Osteoblast (primary cell): ENCODE results near the gene RAI14. TPM values are rescaled to one million over a fixed set of nuclear protein-coding genes. Genes with fewer than 3 reads are reported as not detected.
"Not testable (repeated sequence)": the region's sequence is repeated elsewhere in the genome, so short reads cannot be mapped to it uniquely, and the experiment has no call there.

ENCODE experiments used
- DNase-seq: peaks from one replicate; pipeline ENCODE4 v3.0.0; 2011; ENCODE audit warnings: low spot score, mixed read lengths; ENCODE audit not compliant: insufficient read length; ENCODE audit errors: missing footprints
- H2AFZ ChIP-seq: 2 replicates; pipeline ENCODE4 v1.6.0; 2011; ENCODE audit warnings: mild to moderate bottlenecking, low read length
- H3K27ac ChIP-seq: 2 replicates; pipeline ENCODE4 v1.5.1; 2011; ENCODE audit warnings: mild to moderate bottlenecking, low read depth, low read length, moderate library complexity
- H3K27me3 ChIP-seq: 2 replicates; pipeline ENCODE4 v1.6.0; 2012; ENCODE audit warnings: mild to moderate bottlenecking, control low read depth, inconsistent platforms, low read length, moderate library complexity; ENCODE audit not compliant: insufficient read depth
- H3K36me3 ChIP-seq: 2 replicates; pipeline ENCODE4 v1.5.1; 2011; ENCODE audit warnings: mild to moderate bottlenecking, low read length, control low read depth, moderate library complexity; ENCODE audit not compliant: insufficient read depth
- H3K4me1 ChIP-seq: 2 replicates; pipeline ENCODE4 v1.5.1; 2011; ENCODE audit warnings: mild to moderate bottlenecking, low read length, control low read depth, moderate library complexity; ENCODE audit not compliant: insufficient read depth
- H3K4me2 ChIP-seq: 2 replicates; pipeline ENCODE4 v1.6.0; 2011; ENCODE audit warnings: mild to moderate bottlenecking, low read length; ENCODE audit not compliant: insufficient read depth
- H3K4me3 ChIP-seq: fragments of 200-600 bp; sonication (generic); 3 replicates; pipeline ENCODE4 v1.5.1; 2012; ENCODE audit warnings: mild to moderate bottlenecking, low read length, inconsistent platforms; ENCODE audit not compliant: insufficient read depth
- H3K79me2 ChIP-seq: 2 replicates; pipeline ENCODE4 v1.6.0; 2012; ENCODE audit warnings: mild to moderate bottlenecking, low read length, control low read depth, inconsistent platforms; ENCODE audit not compliant: insufficient read depth
- H3K9me3 ChIP-seq: 2 replicates; pipeline ENCODE4 v1.5.1; 2011; ENCODE audit warnings: low read depth, low read length, control low read depth
- H4K20me1 ChIP-seq: 2 replicates; pipeline ENCODE4 v1.6.0; 2012; ENCODE audit warnings: mild to moderate bottlenecking, low read length, control low read depth; ENCODE audit not compliant: insufficient read depth
- CTCF ChIP-seq: IDR thresholded peaks from 2 replicates; pipeline ENCODE4 v1.5.1; 2011; ENCODE audit warnings: mild to moderate bottlenecking, low read depth, low read length, moderate library complexity; ENCODE audit errors: extremely low read depth
- total RNA-seq: library from RNA; depleted of rRNA; stranded (reverse); fragments of >200 nt; gene quantifications from 2 replicates; pipeline ENCODE4 v1.2.3, GENCODE V29; 2012

The RAI14 gene
- total RNA-seq, 1 donor: 149 TPM

- Histone ChIP-seq H3K36me3 (peaks cover 29% of the 10 kb centered on the region), H3K27ac (peak overlapping the region; percentile 21), H3K79me2 (peaks cover 87% of the 10 kb centered on the region), H3K4me3 (no peak overlapping the region), H3K4me1 (peaks cover 26% of the 10 kb centered on the region), H3K9me3 (no peaks in the 10 kb centered on the region), H2AFZ (no peak overlapping the region), H4K20me1 (no peaks in the 10 kb centered on the region), H3K4me2 (no peak overlapping the region), H3K27me3 (no peaks in the 10 kb centered on the region)
- no peak for DNase-seq
- TF ChIP-seq CTCF: no peak
These were observed 66.1 kb downstream of the RAI14 start for GRCh38 chr5:34722183-34722582.

GRCh38 chr5:34724741-34725140, 68.6 kb downstream of the RAI14 start:
- Histone ChIP-seq H3K4me1 (peaks cover 4% of the 10 kb centered on the region), H3K36me3 (peaks cover 18% of the 10 kb centered on the region)

GRCh38 chr5:34727166-34727749, 71.1 kb downstream of the RAI14 start:
- Histone ChIP-seq H3K79me2 (peaks cover 93% of the 10 kb centered on the region), H4K20me1 (peaks cover 15% of the 10 kb centered on the region)
- H3K9me3 ChIP-seq, H3K4me2 ChIP-seq, H3K4me1 ChIP-seq, H3K36me3 ChIP-seq, DNase-seq, H2AFZ ChIP-seq, H3K27me3 ChIP-seq, H3K4me3 ChIP-seq, H3K27ac ChIP-seq: not testable (repeated sequence)

More at GRCh38 chr5:34724741-34725140, 68.6 kb downstream of the RAI14 start:
- H3K4me3 ChIP-seq: no peak overlapping the region
- TF ChIP-seq CTCF: no peak
- no peak overlapping the region for H2AFZ ChIP-seq
- no peak overlapping the region for H3K27ac ChIP-seq
- H4K20me1 ChIP-seq: peaks cover 8% of the 10 kb centered on the region
- no peaks in the 10 kb centered on the region for H3K9me3 ChIP-seq
- no peak overlapping the region for H3K4me2 ChIP-seq
- no peaks in the 10 kb centered on the region for H3K27me3 ChIP-seq
- no peak for DNase-seq
- peaks cover 92% of the 10 kb centered on the region for H3K79me2 ChIP-seq

- H2AFZ ChIP-seq: no peak overlapping the region
These were observed 72.1 kb downstream of the RAI14 start for GRCh38 chr5:34728236-34728635.

More at GRCh38 chr5:34728236-34728635, 72.1 kb downstream of the RAI14 start:
- H3K36me3 ChIP-seq: peaks cover 15% of the 10 kb centered on the region
- H3K27me3 ChIP-seq: no peaks in the 10 kb centered on the region
- H4K20me1 ChIP-seq: peaks cover 20% of the 10 kb centered on the region
- DNase-seq: no peak
- no peaks in the 10 kb centered on the region for H3K4me1 ChIP-seq
- peaks cover 92% of the 10 kb centered on the region for H3K79me2 ChIP-seq
- no peak for TF ChIP-seq CTCF
- H3K27ac ChIP-seq: no peak overlapping the region
- no peaks in the 10 kb centered on the region for H3K9me3 ChIP-seq
- no peak overlapping the region for H3K4me3 ChIP-seq
- no peak overlapping the region for H3K4me2 ChIP-seq
